ENCODE measurements around the gene C1QTNF1. TPM values are rescaled to one million over a fixed set of nuclear protein-coding genes. Genes with fewer than 3 reads are reported as not detected.

Gene C1QTNF1
- total RNA-seq, 1 experiment from 2014 or later = 4.0 TPM

GRCh38 chr17:78995761-78996451 lies 28.1 kb upstream of the C1QTNF1 start:
- CTCF ChIA-PET = interaction anchor here (0.9 kb wide), 1 partner anchor 14 kb away, joined by 4 read pairs; the partner anchor contains the start of gene CANT1
- Histone ChIP-seq H3K79me2 (ENCODE audit: insufficient read depth, low read length) (peaks cover 66% of the 10 kb centered on the region), H3K27ac (ENCODE audit: low read depth, low read length) (peak overlapping the region; percentile 16; the same call in 1 of the 2 replicates), H3K27me3 (ENCODE audit: insufficient read depth, low read length) (no peaks in the 10 kb centered on the region), H2AFZ (ENCODE audit: low read depth, low read length, poor library complexity, severe bottlenecking) (no peak overlapping the region), H3K4me2 (ENCODE audit: low read length) (no peak overlapping the region), H4K20me1 (ENCODE audit: insufficient read depth) (no peaks in the 10 kb centered on the region; the same call in 1 of the 2 replicates), H3K9ac (ENCODE audit: low read length) (no peak overlapping the region), H3K4me3 (replicated peaks in 1 of 2; ENCODE audit: low read depth in 1 of 2, low read length in 2 of 2) (no peak overlapping the region), H3K9me2 (ENCODE audit: insufficient read depth) (no peaks in the 10 kb centered on the region), H3K36me3 (ENCODE audit: control insufficient read depth in 1 of 2, insufficient read depth in 2 of 2, low read length in 2 of 2) (peaks cover 52 to 73% of the 10 kb centered on the region in 2 experiments; a peak in 3 of 4 replicates), H3K9me3 (ENCODE audit: control insufficient read depth in 1 of 2, insufficient read depth in 1 of 2, low read depth in 1 of 2, low read length in 2 of 2) (no peaks in the 10 kb centered on the region), H3K4me1 (ENCODE audit: control insufficient read depth in 1 of 2, insufficient read depth in 2 of 2, low read length in 2 of 2) (no peaks in the 10 kb centered on the region)
- no peak for ATAC-seq
- BruUV-seq (replicated peaks) = no TSS peak
- RAD21 ChIA-PET (ENCODE audit: low non-redundant PET in 1 of 2, low total read pairs in 2 of 2, uncharacterized antibody in 2 of 2, unreplicated experiment in 2 of 2) = interaction anchor here in 1 of 2 experiments (0.6 to 0.7 kb wide), 2 partner anchors 8 to 61 kb away, joined by 3 read pairs; no protein-coding TSS in a partner anchor
- DNase-seq (ENCODE audit: low read depth, low spot score) = no peak
- intact Hi-C loops (cut with micrococcal nuclease) = no loop called here
- POLR2A ChIA-PET = no interaction called here
- no peak for TF ChIP-seq YY1 (IDR thresholded peaks at IDR 0.05; ENCODE audit: extremely low read depth, insufficient replicate concordance, low read depth, low read length)
- TF ChIP-seq ZFX (IDR thresholded peaks at IDR 0.05) = no peak
- TF ChIP-seq SP1 (IDR thresholded peaks at IDR 0.05; ENCODE audit: low read depth) = no peak
- TF ChIP-seq SRF (IDR thresholded peaks at IDR 0.05; ENCODE audit: low read depth) = no peak
- TF ChIP-seq JUND (IDR thresholded peaks at IDR 0.05) = no peak
- TF ChIP-seq FOSL1 (IDR thresholded peaks at IDR 0.05; ENCODE audit: low read depth) = no peak
- TF ChIP-seq CBX3 (IDR thresholded peaks at IDR 0.05; ENCODE audit: low read depth) = no peak
- no peak for TF ChIP-seq CTCF (IDR thresholded peaks at IDR 0.05 in 2 of 3, conservative IDR thresholded peaks at IDR 0.05 in 1 of 3; ENCODE audit: borderline replicate concordance in 1 of 3, insufficient read depth in 1 of 3, low read depth in 2 of 3, low read length in 2 of 3)
- no peak for TF ChIP-seq SIN3A (IDR thresholded peaks at IDR 0.05; ENCODE audit: low read depth)

All from HCT116 (cell line).